ENCODE data around the gene ACTC1.

DNA sequence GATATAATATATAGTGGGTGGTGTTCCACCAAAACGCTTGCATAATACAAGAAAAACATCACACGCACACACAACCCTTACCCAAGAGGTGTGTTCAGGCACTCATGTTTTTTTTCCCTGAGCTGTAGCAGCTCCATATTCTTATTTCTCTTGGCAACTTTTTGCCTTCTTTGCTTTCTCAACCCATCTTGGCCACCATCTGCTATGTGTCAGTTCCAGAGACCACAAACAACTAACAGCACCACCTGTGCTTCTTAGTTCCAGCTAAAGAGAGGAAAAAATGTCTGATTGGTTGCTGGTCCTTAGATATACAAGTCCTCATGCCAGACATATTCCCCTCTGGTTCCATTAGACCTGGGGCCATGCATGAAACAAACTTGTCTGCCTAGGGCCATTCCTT is 11.9 kb downstream of the ACTC1 start:
- TF ChIP-seq CREB1 (CRISPR knock-in tag; IDR thresholded peaks at IDR 0.05; ENCODE audit: low read depth) (no peak), EZH2phosphoT487 (IDR thresholded peaks at IDR 0.05; ENCODE audit: unreplicated experiment) (no peak), POLR2AphosphoS5 (IDR thresholded peaks at IDR 0.05; ENCODE audit: low read depth) (no peak), JUNB (IDR thresholded peaks at IDR 0.05; ENCODE audit: unreplicated experiment) (no peak)
- TF ChIP-seq, protein P1, sequence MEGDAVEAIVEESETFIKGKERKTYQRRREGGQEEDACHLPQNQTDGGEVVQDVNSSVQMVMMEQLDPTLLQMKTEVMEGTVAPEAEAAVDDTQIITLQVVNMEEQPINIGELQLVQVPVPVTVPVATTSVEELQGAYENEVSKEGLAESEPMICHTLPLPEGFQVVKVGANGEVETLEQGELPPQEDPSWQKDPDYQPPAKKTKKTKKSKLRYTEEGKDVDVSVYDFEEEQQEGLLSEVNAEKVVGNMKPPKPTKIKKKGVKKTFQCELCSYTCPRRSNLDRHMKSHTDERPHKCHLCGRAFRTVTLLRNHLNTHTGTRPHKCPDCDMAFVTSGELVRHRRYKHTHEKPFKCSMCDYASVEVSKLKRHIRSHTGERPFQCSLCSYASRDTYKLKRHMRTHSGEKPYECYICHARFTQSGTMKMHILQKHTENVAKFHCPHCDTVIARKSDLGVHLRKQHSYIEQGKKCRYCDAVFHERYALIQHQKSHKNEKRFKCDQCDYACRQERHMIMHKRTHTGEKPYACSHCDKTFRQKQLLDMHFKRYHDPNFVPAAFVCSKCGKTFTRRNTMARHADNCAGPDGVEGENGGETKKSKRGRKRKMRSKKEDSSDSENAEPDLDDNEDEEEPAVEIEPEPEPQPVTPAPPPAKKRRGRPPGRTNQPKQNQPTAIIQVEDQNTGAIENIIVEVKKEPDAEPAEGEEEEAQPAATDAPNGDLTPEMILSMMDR (conservative IDR thresholded peaks at IDR 0.05; ENCODE audit: low read depth in 2 of 2), result no peak
- TF ChIP-seq, protein P2, sequence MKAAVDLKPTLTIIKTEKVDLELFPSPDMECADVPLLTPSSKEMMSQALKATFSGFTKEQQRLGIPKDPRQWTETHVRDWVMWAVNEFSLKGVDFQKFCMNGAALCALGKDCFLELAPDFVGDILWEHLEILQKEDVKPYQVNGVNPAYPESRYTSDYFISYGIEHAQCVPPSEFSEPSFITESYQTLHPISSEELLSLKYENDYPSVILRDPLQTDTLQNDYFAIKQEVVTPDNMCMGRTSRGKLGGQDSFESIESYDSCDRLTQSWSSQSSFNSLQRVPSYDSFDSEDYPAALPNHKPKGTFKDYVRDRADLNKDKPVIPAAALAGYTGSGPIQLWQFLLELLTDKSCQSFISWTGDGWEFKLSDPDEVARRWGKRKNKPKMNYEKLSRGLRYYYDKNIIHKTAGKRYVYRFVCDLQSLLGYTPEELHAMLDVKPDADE (IDR thresholded peaks at IDR 0.05), result no peak
